K562 (cell line): Measurements from ENCODE around the gene HEMGN. TPM values are rescaled to one million over a fixed set of nuclear protein-coding genes. Genes with fewer than 3 reads are reported as not detected.
A peak's percentile ranks its signal among the peaks of the same experiment; 100 is the strongest.

ENCODE experiments used
- CBFB ChIP-seq: sonication (generic); formaldehyde crosslinking; IDR thresholded peaks from 2 replicates; pipeline ENCODE4 v1.4.0; 2020; ENCODE audit warnings: mild to moderate bottlenecking, missing genetic modification reagents
- CBX8 ChIP-seq: fragments of 200-600 bp; sonication (generic); IDR thresholded peaks from 2 replicates; pipeline ENCODE4 v1.6.1; 2012; ENCODE audit warnings: borderline replicate concordance, mixed run types, low read depth, mild to moderate bottlenecking, moderate library complexity, mixed read lengths, low read length, control low read depth, inconsistent platforms; ENCODE audit not compliant: poor library complexity, severe bottlenecking; ENCODE audit errors: extremely low read depth
- GATAD2B ChIP-seq: fragments of 450-650 bp; IDR thresholded peaks from 2 replicates; pipeline ENCODE4 v1.6.1; 2017; ENCODE audit warnings: mild to moderate bottlenecking, borderline replicate concordance
- GTF2B ChIP-seq: IDR thresholded peaks from 2 replicates; pipeline ENCODE4 v1.6.1; 2011; ENCODE audit not compliant: insufficient read length; ENCODE audit errors: extremely low read depth
- GTF2E2 ChIP-seq: fragments of 200-800 bp; sonication (Bioruptor generic); IDR thresholded peaks from 2 replicates; pipeline ENCODE4 v1.6.1; 2016; ENCODE audit warnings: missing genetic modification characterization, missing compliant biosample characterization
- HMG20B ChIP-seq: fragments of 250-450 bp; sonication (Bioruptor Pico); IDR thresholded peaks from 2 replicates; pipeline ENCODE4 v1.5.0; 2021; ENCODE audit warnings: mild to moderate bottlenecking
- HMGN3 ChIP-seq: IDR thresholded peaks from 2 replicates; pipeline ENCODE4 v1.6.1; 2011; ENCODE audit warnings: borderline replicate concordance, low read depth, mild to moderate bottlenecking, mixed read lengths, low read length; ENCODE audit not compliant: insufficient read length; ENCODE audit errors: extremely low read depth
- MLLT1 ChIP-seq, 2 experiments: fragments of 450-650 bp; IDR thresholded peaks; 2 replicates each; pipeline ENCODE4 v1.6.1; 2016
- NR2C1 ChIP-seq, 2 experiments: fragments of 450-650 bp; IDR thresholded peaks; 2 replicates each; pipeline ENCODE4 v1.6.1; 2017; ENCODE audit warnings: mild to moderate bottlenecking in 2 of 2, antibody characterized with exemption in 1 of 2, inconsistent platforms in 1 of 2, missing compliant biosample characterization in 1 of 2, missing genetic modification characterization in 1 of 2
- PTBP1 ChIP-seq: fragments of 200-400 bp; formaldehyde crosslinking; IDR thresholded peaks from 2 replicates; pipeline ENCODE4 v1.6.1; 2017; ENCODE audit warnings: low read depth, low read length
- TEAD4 ChIP-seq, 2 experiments: sonication (generic) in 1 of 2; formaldehyde crosslinking in 1 of 2; IDR thresholded peaks; 2 replicates each; pipeline versions ENCODE4 v1.6.1 to v1.8.0; 2012 to 2022; ENCODE audit warnings: borderline replicate concordance in 1 of 2, inconsistent platforms in 1 of 2, low read length in 1 of 2, mild to moderate bottlenecking in 1 of 2, missing genetic modification reagents in 1 of 2
- ZNF12 ChIP-seq: sonication (generic); formaldehyde crosslinking; IDR thresholded peaks from 2 replicates; pipeline ENCODE4 v1.4.0; 2020; ENCODE audit warnings: mild to moderate bottlenecking, missing genetic modification reagents
- ZNF224 ChIP-seq: sonication (generic); formaldehyde crosslinking; IDR thresholded peaks from 2 replicates; pipeline ENCODE4 v1.8.0; 2022; ENCODE audit warnings: mild to moderate bottlenecking, missing genetic modification reagents
- ZNF239 ChIP-seq: fragments of 250-450 bp; sonication (Bioruptor Pico); IDR thresholded peaks from 2 replicates; pipeline ENCODE4 v1.4.0; 2020; ENCODE audit warnings: mild to moderate bottlenecking
- ZNF507 ChIP-seq: conservative IDR thresholded peaks from 2 replicates; pipeline ENCODE4 v1.6.1; 2017; ENCODE audit warnings: missing genetic modification characterization, missing compliant biosample characterization
- ZNF76 ChIP-seq: fragments of 250-450 bp; sonication (Bioruptor Pico); IDR thresholded peaks from 2 replicates; pipeline ENCODE4 v1.4.0; 2020; ENCODE audit warnings: mild to moderate bottlenecking, moderate library complexity, borderline replicate concordance
- polyA plus RNA-seq, 8 experiments: library from polyadenylated mRNA; depleted of rRNA in 4 of 8; stranded (reverse) in 5 of 8; unstranded in 3 of 8; fragments of >200 nt; fragmentation: Nextera tagmentation in 2 of 8; fragmentation: Illumina TruSeq in 1 of 8; extraction: Ambion mirVana in 2 of 8; extraction: Trizol in 1 of 8; gene quantifications; 2 replicates each; pipeline versions ENCODE4 v1.2.1 to v1.2.3, GENCODE V29; 2011 to 2014; ENCODE audit warnings: inconsistent platforms in 1 of 8, missing spikeins in 1 of 8
- total RNA-seq, 7 experiments: library from RNA; depleted of rRNA in 6 of 7; stranded (reverse); fragments of >200 nt in 6 of 7; fragmentation: Illumina TruSeq in 2 of 7; extraction: Trizol in 2 of 7; gene quantifications; 2 replicates each; pipeline versions ENCODE4 v1.2.1 to v1.2.3, GENCODE V29; 2011 to 2021; ENCODE audit warnings: low replicate concordance in 1 of 7
- TF ChIP-seq, protein P1 (sequence below): fragments of 450-650 bp; formaldehyde crosslinking; IDR thresholded peaks from 2 replicates; pipeline ENCODE4 v1.4.0; 2020; ENCODE audit warnings: mild to moderate bottlenecking, moderate library complexity
- TF ChIP-seq, protein P2 (sequence below): fragments of 250-450 bp; sonication (Bioruptor Pico); IDR thresholded peaks from 2 replicates; pipeline ENCODE4 v1.9.0; 2021; ENCODE audit warnings: mild to moderate bottlenecking, inconsistent platforms

The HEMGN gene
- total and polyA plus RNA-seq, 9 of the 15 experiments (the other 6 are each of a cell fraction or from before 2014, with no cell fraction given): 56.3 to 258 (median 137) TPM

DNA sequence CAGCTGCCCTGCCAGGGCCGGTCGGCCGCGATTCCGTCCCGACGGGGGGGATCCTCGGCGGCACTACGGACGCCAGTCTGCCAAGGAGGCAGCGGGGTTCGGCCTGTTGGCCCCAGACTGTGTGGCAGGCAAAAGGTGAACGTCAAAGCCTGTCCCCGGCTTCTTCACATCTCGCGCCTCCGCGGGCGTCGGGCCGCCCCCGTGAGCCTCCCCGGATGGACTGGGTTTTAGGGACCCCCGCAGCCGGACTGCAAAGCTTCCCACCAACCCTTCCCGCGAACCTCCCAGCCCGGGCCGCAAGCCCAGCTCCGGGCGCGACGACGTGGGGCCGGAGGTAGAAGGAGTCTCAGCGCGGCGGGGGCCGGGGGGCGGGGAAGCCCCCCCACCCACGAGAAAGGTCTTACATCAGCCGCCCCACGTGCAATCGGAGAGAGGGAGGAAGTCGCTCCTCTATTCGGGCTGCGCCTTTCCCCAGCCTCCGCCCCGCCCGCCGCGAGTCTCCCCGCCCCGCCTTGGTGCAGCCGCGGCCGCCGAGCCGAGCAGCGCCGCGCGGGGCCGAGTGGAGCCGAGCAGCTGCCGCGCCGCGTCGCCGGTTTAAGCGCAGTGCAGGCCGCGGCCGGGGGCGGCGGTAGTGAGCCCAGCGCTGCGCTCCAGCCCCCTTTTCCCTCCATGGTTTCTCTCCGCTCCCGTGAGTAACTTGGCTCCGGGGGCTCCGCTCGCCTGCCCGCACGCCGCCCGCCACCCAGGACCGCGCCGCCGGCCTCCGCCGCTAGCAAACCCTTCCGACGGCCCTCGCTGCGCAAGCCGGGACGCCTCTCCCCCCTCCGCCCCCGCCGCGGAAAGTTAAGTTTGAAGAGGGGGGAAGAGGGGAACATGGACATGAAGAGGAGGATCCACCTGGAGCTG, 45.0 kb upstream of the HEMGN start, which contains the start of gene ANP32B (continued):
- TF ChIP-seq ZNF76 (no peak), GTF2B (no peak), CBFB (CRISPR knock-in tag) (peak; percentile 56; the same call in 1 of the 2 replicates), MLLT1 (IDR thresholded peaks at IDR 0.05) (peak; percentile 63 to 90; a peak in 3 of 4 replicates), PTBP1 (no peak), CBX8 (no peak), GATAD2B (peak; percentile 89), NR2C1 (IDR thresholded peaks at IDR 0.05) (no peak), NR2C1 (tag; IDR thresholded peaks at IDR 0.05) (peak; percentile 56), ZNF507 (tag) (no peak), ZNF12 (CRISPR knock-in tag) (0 out of 2 replicates have a peak, but pooled peaks have one; percentile 23), HMG20B (CRISPR knock-in tag) (peak; percentile 76; the same call in 1 of the 2 replicates), TEAD4 (IDR thresholded peaks at IDR 0.05; ENCODE audit: low read length) (no peak; the same call in none of the 2 replicates), TEAD4 (CRISPR knock-in tag; IDR thresholded peaks at IDR 0.05; ENCODE audit: borderline replicate concordance) (peak; percentile 91), ZNF224 (CRISPR knock-in tag) (no peak), HMGN3 (peak; percentile 83), GTF2E2 (tag) (peak; percentile 68; the same call in 1 of the 2 replicates), ZNF239 (CRISPR knock-in tag) (peak; percentile 13; the same call in 1 of the 2 replicates)
- TF ChIP-seq, protein P1, sequence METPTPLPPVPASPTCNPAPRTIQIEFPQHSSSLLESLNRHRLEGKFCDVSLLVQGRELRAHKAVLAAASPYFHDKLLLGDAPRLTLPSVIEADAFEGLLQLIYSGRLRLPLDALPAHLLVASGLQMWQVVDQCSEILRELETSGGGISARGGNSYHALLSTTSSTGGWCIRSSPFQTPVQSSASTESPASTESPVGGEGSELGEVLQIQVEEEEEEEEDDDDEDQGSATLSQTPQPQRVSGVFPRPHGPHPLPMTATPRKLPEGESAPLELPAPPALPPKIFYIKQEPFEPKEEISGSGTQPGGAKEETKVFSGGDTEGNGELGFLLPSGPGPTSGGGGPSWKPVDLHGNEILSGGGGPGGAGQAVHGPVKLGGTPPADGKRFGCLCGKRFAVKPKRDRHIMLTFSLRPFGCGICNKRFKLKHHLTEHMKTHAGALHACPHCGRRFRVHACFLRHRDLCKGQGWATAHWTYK: 0 out of 2 replicates have a peak, but pooled peaks have one; percentile 48
- TF ChIP-seq, protein P2, sequence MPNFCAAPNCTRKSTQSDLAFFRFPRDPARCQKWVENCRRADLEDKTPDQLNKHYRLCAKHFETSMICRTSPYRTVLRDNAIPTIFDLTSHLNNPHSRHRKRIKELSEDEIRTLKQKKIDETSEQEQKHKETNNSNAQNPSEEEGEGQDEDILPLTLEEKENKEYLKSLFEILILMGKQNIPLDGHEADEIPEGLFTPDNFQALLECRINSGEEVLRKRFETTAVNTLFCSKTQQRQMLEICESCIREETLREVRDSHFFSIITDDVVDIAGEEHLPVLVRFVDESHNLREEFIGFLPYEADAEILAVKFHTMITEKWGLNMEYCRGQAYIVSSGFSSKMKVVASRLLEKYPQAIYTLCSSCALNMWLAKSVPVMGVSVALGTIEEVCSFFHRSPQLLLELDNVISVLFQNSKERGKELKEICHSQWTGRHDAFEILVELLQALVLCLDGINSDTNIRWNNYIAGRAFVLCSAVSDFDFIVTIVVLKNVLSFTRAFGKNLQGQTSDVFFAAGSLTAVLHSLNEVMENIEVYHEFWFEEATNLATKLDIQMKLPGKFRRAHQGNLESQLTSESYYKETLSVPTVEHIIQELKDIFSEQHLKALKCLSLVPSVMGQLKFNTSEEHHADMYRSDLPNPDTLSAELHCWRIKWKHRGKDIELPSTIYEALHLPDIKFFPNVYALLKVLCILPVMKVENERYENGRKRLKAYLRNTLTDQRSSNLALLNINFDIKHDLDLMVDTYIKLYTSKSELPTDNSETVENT (CRISPR knock-in tag): 0 out of 2 replicates have a peak, but pooled peaks have one; percentile 16
